ENCODE measurements around the gene EBF4.

EBF4 gene

GRCh38 chr20:2798814-2799213 is 106.2 kb downstream of the EBF4 start:
- no peak overlapping the region for H4K12ac ChIP-seq (ENCODE audit: low read depth, low read length)
- no peak overlapping the region for H3K14ac ChIP-seq (ENCODE audit: low read length)
- H3K23ac ChIP-seq (ENCODE audit: low read length) = no peak overlapping the region
- no peak overlapping the region for H2BK5ac ChIP-seq (ENCODE audit: low read depth, low read length, poor library complexity)
- no peak for DNase-seq
- H3K4me3 ChIP-seq (ENCODE audit: low read depth, low read length) = no peak overlapping the region
- no peak overlapping the region for H3K4me2 ChIP-seq (ENCODE audit: low read length)
- H3K36me3 ChIP-seq (ENCODE audit: control insufficient read depth in 1 of 2, insufficient read depth in 2 of 2, low read length in 2 of 2) = peaks cover 24 to 30% of the 10 kb centered on the region in 2 experiments
- no peak overlapping the region for H3K18ac ChIP-seq (ENCODE audit: low read length)
- peaks cover 24% of the 10 kb centered on the region for H3K27me3 ChIP-seq (ENCODE audit: insufficient read depth, low read length)
- H2BK12ac ChIP-seq (ENCODE audit: low read length) = no peak overlapping the region
- no CpG with 5 or more reads among the region's 6 CpGs for WGBS (ENCODE audit: extremely low coverage, insufficient coverage, insufficient read length)
- peaks cover 4% of the 10 kb centered on the region for H3K9me3 ChIP-seq (ENCODE audit: insufficient read depth, low read depth, low read length)
- no peak overlapping the region for H2BK120ac ChIP-seq (ENCODE audit: insufficient read depth, low read length, poor library complexity)
- H3K4ac ChIP-seq (ENCODE audit: low read depth, low read length) = no peak overlapping the region
- H4K91ac ChIP-seq (ENCODE audit: low read depth, low read length) = no peak overlapping the region
- no peak overlapping the region for H2AFZ ChIP-seq (ENCODE audit: insufficient read depth, low read length, poor library complexity)
- no peak overlapping the region for H3K27ac ChIP-seq (ENCODE audit: low read depth, low read length)
- no peak overlapping the region for H3K9ac ChIP-seq (ENCODE audit: low read length)
- H3K79me1 ChIP-seq (ENCODE audit: low read length) = no peaks in the 10 kb centered on the region
- H3K4me1 ChIP-seq (ENCODE audit: control insufficient read depth in 1 of 2, insufficient read depth in 2 of 2, low read length in 2 of 2) = peaks cover 4 to 7% of the 10 kb centered on the region in 2 experiments
- no peak overlapping the region for H2AK5ac ChIP-seq (ENCODE audit: low read length)
- peaks cover 3% of the 10 kb centered on the region for H3K79me2 ChIP-seq (ENCODE audit: control insufficient read depth, insufficient read depth, low read length, poor library complexity)
- no peak overlapping the region for H4K8ac ChIP-seq (ENCODE audit: low read depth, low read length)

- Histone ChIP-seq H2AK5ac (ENCODE audit: low read length) (no peak overlapping the region), H4K8ac (ENCODE audit: low read depth, low read length) (no peak overlapping the region), H3K18ac (ENCODE audit: low read length) (no peak overlapping the region), H3K9ac (ENCODE audit: low read length) (no peak overlapping the region), H2BK5ac (ENCODE audit: low read depth, low read length, poor library complexity) (no peak overlapping the region), H2AFZ (ENCODE audit: insufficient read depth, low read length, poor library complexity) (no peak overlapping the region), H3K9me3 (ENCODE audit: insufficient read depth, low read depth, low read length) (peaks cover 4% of the 10 kb centered on the region), H3K4me1 (ENCODE audit: control insufficient read depth in 1 of 2, insufficient read depth in 2 of 2, low read length in 2 of 2) (peaks cover 4 to 7% of the 10 kb centered on the region in 2 experiments), H4K12ac (ENCODE audit: low read depth, low read length) (no peak overlapping the region), H3K27me3 (ENCODE audit: insufficient read depth, low read length) (peaks cover 26% of the 10 kb centered on the region), H3K23ac (ENCODE audit: low read length) (no peak overlapping the region), H3K27ac (ENCODE audit: low read depth, low read length) (no peak overlapping the region), H3K4ac (ENCODE audit: low read depth, low read length) (no peak overlapping the region), H3K79me2 (ENCODE audit: control insufficient read depth, insufficient read depth, low read length, poor library complexity) (peaks cover 3% of the 10 kb centered on the region), H2BK120ac (ENCODE audit: insufficient read depth, low read length, poor library complexity) (no peak overlapping the region), H3K4me2 (ENCODE audit: low read length) (peak overlapping the region; percentile 66), H3K79me1 (ENCODE audit: low read length) (no peaks in the 10 kb centered on the region), H3K4me3 (ENCODE audit: low read depth, low read length) (no peak overlapping the region), H2BK12ac (ENCODE audit: low read length) (no peak overlapping the region), H3K14ac (ENCODE audit: low read length) (no peak overlapping the region), H3K36me3 (ENCODE audit: control insufficient read depth in 1 of 2, insufficient read depth in 2 of 2, low read length in 2 of 2) (peaks cover 24 to 30% of the 10 kb centered on the region in 2 experiments), H4K91ac (ENCODE audit: low read depth, low read length) (no peak overlapping the region)
- WGBS (ENCODE audit: extremely low coverage, insufficient coverage, insufficient read length) = no CpG with 5 or more reads among the region's 9 CpGs
- DNase-seq = no peak
Measured at GRCh38 chr20:2799271-2799670, 106.7 kb downstream of the EBF4 start.

GRCh38 chr20:2799688-2800520 is 107.3 kb downstream of the EBF4 start:
- Histone ChIP-seq H3K4me3 (ENCODE audit: low read depth, low read length) (peak overlapping the region; percentile 79), H2BK12ac (ENCODE audit: low read length) (no peak overlapping the region), H2AFZ (ENCODE audit: insufficient read depth, low read length, poor library complexity) (peak overlapping the region; percentile 67), H3K23ac (ENCODE audit: low read length) (no peak overlapping the region), H4K91ac (ENCODE audit: low read depth, low read length) (no peak overlapping the region), H3K79me1 (ENCODE audit: low read length) (no peaks in the 10 kb centered on the region), H3K27ac (ENCODE audit: low read depth, low read length) (no peak overlapping the region), H3K9ac (ENCODE audit: low read length) (peak overlapping the region; percentile 38), H2BK5ac (ENCODE audit: low read depth, low read length, poor library complexity) (no peak overlapping the region), H3K27me3 (ENCODE audit: insufficient read depth, low read length) (peaks cover 33% of the 10 kb centered on the region), H3K79me2 (ENCODE audit: control insufficient read depth, insufficient read depth, low read length, poor library complexity) (peaks cover 3% of the 10 kb centered on the region), H2BK120ac (ENCODE audit: insufficient read depth, low read length, poor library complexity) (no peak overlapping the region), H3K36me3 (ENCODE audit: control insufficient read depth in 1 of 2, insufficient read depth in 2 of 2, low read length in 2 of 2) (peaks cover 24 to 30% of the 10 kb centered on the region in 2 experiments), H3K4me2 (ENCODE audit: low read length) (peak overlapping the region; percentile 66), H4K12ac (ENCODE audit: low read depth, low read length) (peak overlapping the region; percentile 20), H2AK5ac (ENCODE audit: low read length) (no peak overlapping the region), H3K18ac (ENCODE audit: low read length) (peak overlapping the region; percentile 44), H3K4me1 (ENCODE audit: control insufficient read depth in 1 of 2, insufficient read depth in 2 of 2, low read length in 2 of 2) (peaks cover 4 to 8% of the 10 kb centered on the region in 2 experiments), H4K8ac (ENCODE audit: low read depth, low read length) (peak overlapping the region; percentile 44), H3K4ac (ENCODE audit: low read depth, low read length) (no peak overlapping the region), H3K14ac (ENCODE audit: low read length) (peak overlapping the region; percentile 67), H3K9me3 (ENCODE audit: insufficient read depth, low read depth, low read length) (peaks cover 4% of the 10 kb centered on the region)
- whole genome bisulfite sequencing (ENCODE audit: extremely low coverage, insufficient coverage, insufficient read length) = no CpG with 5 or more reads among the region's 61 CpGs
- DNase-seq = no peak

- no peak within 1 kb of the TSS for H2AK5ac ChIP-seq (ENCODE audit: low read length)
- peak within 1 kb of the TSS; percentile 79 for H3K4me3 ChIP-seq (ENCODE audit: low read depth, low read length)
- H4K8ac ChIP-seq (ENCODE audit: low read depth, low read length) = peak within 1 kb of the TSS; percentile 44
- peak within 1 kb of the TSS; percentile 67 for H3K14ac ChIP-seq (ENCODE audit: low read length)
- H3K27me3 ChIP-seq (ENCODE audit: insufficient read depth, low read length) = peaks cover 41% of the 10 kb centered on the region
- DNase-seq = no peak
- peaks cover 4% of the 10 kb centered on the region for H3K9me3 ChIP-seq (ENCODE audit: insufficient read depth, low read depth, low read length)
- no peak within 1 kb of the TSS for H3K27ac ChIP-seq (ENCODE audit: low read depth, low read length)
- peak within 1 kb of the TSS; percentile 20 for H4K12ac ChIP-seq (ENCODE audit: low read depth, low read length)
- H3K4ac ChIP-seq (ENCODE audit: low read depth, low read length) = no peak within 1 kb of the TSS
- no peak within 1 kb of the TSS for H4K91ac ChIP-seq (ENCODE audit: low read depth, low read length)
- H3K23ac ChIP-seq (ENCODE audit: low read length) = no peak within 1 kb of the TSS
- H2AFZ ChIP-seq (ENCODE audit: insufficient read depth, low read length, poor library complexity) = peak within 1 kb of the TSS; percentile 67
- H2BK12ac ChIP-seq (ENCODE audit: low read length) = no peak within 1 kb of the TSS
- WGBS (ENCODE audit: extremely low coverage, insufficient coverage, insufficient read length) = no CpG with 5 or more reads among the region's 52 CpGs
- peaks cover 4 to 10% of the 10 kb centered on the region in 2 experiments for H3K4me1 ChIP-seq (ENCODE audit: control insufficient read depth in 1 of 2, insufficient read depth in 2 of 2, low read length in 2 of 2)
- H3K79me2 ChIP-seq (ENCODE audit: control insufficient read depth, insufficient read depth, low read length, poor library complexity) = peaks cover 3% of the 10 kb centered on the region
- H3K4me2 ChIP-seq (ENCODE audit: low read length) = peak within 1 kb of the TSS; percentile 85
- peak within 1 kb of the TSS; percentile 38 for H3K9ac ChIP-seq (ENCODE audit: low read length)
- no peak within 1 kb of the TSS for H2BK120ac ChIP-seq (ENCODE audit: insufficient read depth, low read length, poor library complexity)
- no peaks in the 10 kb centered on the region for H3K79me1 ChIP-seq (ENCODE audit: low read length)
- H3K18ac ChIP-seq (ENCODE audit: low read length) = peak within 1 kb of the TSS; percentile 44
- H3K36me3 ChIP-seq (ENCODE audit: control insufficient read depth in 1 of 2, insufficient read depth in 2 of 2, low read length in 2 of 2) = peaks cover 20 to 25% of the 10 kb centered on the region in 2 experiments
- no peak within 1 kb of the TSS for H2BK5ac ChIP-seq (ENCODE audit: low read depth, low read length, poor library complexity)
Measured at GRCh38 chr20:2800521-2801285, 108.1 kb downstream of the EBF4 start, which contains the start of gene CPXM1. CPXM1 (minus strand) TSS chr20:2800627; CDS start chr20:2800572, 55 bp downstream.

All from trophoblast cell (in vitro differentiated cells and primary cell).